ENCODE measurements around the gene SMIM36.

SMIM36 gene

GRCh38 chr17:55446581-55447205 is 64.6 kb downstream of the SMIM36 start:
- H3K27ac ChIP-seq, result peak overlapping the region; percentile 57
- TF ChIP-seq ZFX (IDR thresholded peaks at IDR 0.05; ENCODE audit: borderline replicate concordance) (no peak), CTCF (IDR thresholded peaks at IDR 0.05) (no peak)

GRCh38 chr17:55446004-55446403 is 65.2 kb downstream of the SMIM36 start:
- H3K27ac ChIP-seq, result peak overlapping the region; percentile 57

- no peak overlapping the region for H3K27ac ChIP-seq
Observed at GRCh38 chr17:55444471-55445441, 66.5 kb downstream of the SMIM36 start.

GRCh38 chr17:55443904-55444303 is 67.3 kb downstream of the SMIM36 start:
- TF ChIP-seq ZFX (IDR thresholded peaks at IDR 0.05; ENCODE audit: borderline replicate concordance), result no peak
- no peak for TF ChIP-seq CTCF (IDR thresholded peaks at IDR 0.05)
- H3K27ac ChIP-seq, result no peak overlapping the region

More at GRCh38 chr17:55444471-55445441, 66.5 kb downstream of the SMIM36 start:
- no peak for TF ChIP-seq ZFX (IDR thresholded peaks at IDR 0.05; ENCODE audit: borderline replicate concordance)
- no peak for TF ChIP-seq CTCF (IDR thresholded peaks at IDR 0.05)

GRCh38 chr17:55442953-55443683 is 68.1 kb downstream of the SMIM36 start:
- TF ChIP-seq CTCF (IDR thresholded peaks at IDR 0.05) (no peak), ZFX (IDR thresholded peaks at IDR 0.05; ENCODE audit: borderline replicate concordance) (no peak)
- H3K27ac ChIP-seq, result no peak overlapping the region

- no peak overlapping the region for H3K27ac ChIP-seq
- TF ChIP-seq ZFX (IDR thresholded peaks at IDR 0.05; ENCODE audit: borderline replicate concordance) (no peak), CTCF (IDR thresholded peaks at IDR 0.05) (no peak)
Observed at GRCh38 chr17:55442462-55442861, 68.8 kb downstream of the SMIM36 start.

GRCh38 chr17:55441544-55441943 is 69.7 kb downstream of the SMIM36 start:
- H3K27ac ChIP-seq, result no peak overlapping the region
- TF ChIP-seq CTCF (IDR thresholded peaks at IDR 0.05) (no peak), ZFX (IDR thresholded peaks at IDR 0.05; ENCODE audit: borderline replicate concordance) (no peak)

All from 22Rv1 (cell line).